Caco-2 (cell line): ENCODE measurements around the gene RHBDD2. TPM values are rescaled to one million over a fixed set of nuclear protein-coding genes. Genes with fewer than 3 reads are reported as not detected.

ENCODE experiments used
- BruUV-seq: library from RNA; stranded (reverse); fragments of 400-500 nt; replicated peaks from 2 replicates; lab custom pipeline; 2021; lab: Mats Ljungman, UMichigan
- CTCF ChIA-PET: fragments of 300-600 bp; sonication (Branson Sonifier 250); formaldehyde crosslinking; loops from one replicate; lab custom pipeline; 2022; ENCODE audit warnings: antibody characterized with exemption; lab: Charles Lee
- POLR2A ChIA-PET: fragments of 300-600 bp; sonication (Branson Sonifier 250); formaldehyde crosslinking; loops from one replicate; lab custom pipeline; 2022; ENCODE audit warnings: antibody characterized with exemption; lab: Charles Lee
- DNase-seq, 2 experiments: peaks; one replicate each; pipeline versions ENCODE4 v3.0.0 to v3.0.0-alpha.2; 2020 to 2022
- H3K27me3 ChIP-seq: replicated peaks from 2 replicates; pipeline ENCODE4 v1.6.0; 2011; ENCODE audit warnings: low read length; ENCODE audit not compliant: control insufficient read depth, insufficient read depth
- H3K36me3 ChIP-seq: 2 replicates; pipeline ENCODE4 v1.5.1; 2011; ENCODE audit warnings: low read length; ENCODE audit not compliant: control insufficient read depth, insufficient read depth
- H3K4me1 ChIP-seq: fragments of 250-450 bp; sonication (Bioruptor Pico); 2 replicates; pipeline ENCODE4 v1.5.1; 2020; ENCODE audit warnings: mild to moderate bottlenecking
- H3K4me3 ChIP-seq: 2 replicates; pipeline ENCODE4 v1.5.1; 2011; ENCODE audit warnings: low read depth, mild to moderate bottlenecking, control low read depth, low read length
- H3K9me3 ChIP-seq: fragments of 250-450 bp; sonication (Bioruptor Pico); 2 replicates; pipeline ENCODE4 v1.5.1; 2020; ENCODE audit warnings: mild to moderate bottlenecking, moderate library complexity
- H3K27ac Mint-ChIP-seq: one replicate; pipeline ENCODE4 v1.8.0; 2022; ENCODE audit warnings: mixed read lengths; ENCODE audit not compliant: unreplicated experiment
- H3K27me3 Mint-ChIP-seq: one replicate; pipeline ENCODE4 v1.8.0; 2022; ENCODE audit warnings: mixed read lengths; ENCODE audit not compliant: insufficient read depth, unreplicated experiment
- H3K36me3 Mint-ChIP-seq: one replicate; pipeline ENCODE4 v1.8.0; 2022; ENCODE audit warnings: mild to moderate bottlenecking, mixed read lengths; ENCODE audit not compliant: insufficient read depth, unreplicated experiment
- H3K4me1 Mint-ChIP-seq: one replicate; pipeline ENCODE4 v1.8.0; 2022; ENCODE audit warnings: low read depth, mixed read lengths; ENCODE audit not compliant: unreplicated experiment
- H3K4me3 Mint-ChIP-seq: one replicate; pipeline ENCODE4 v1.8.0; 2022; ENCODE audit warnings: mild to moderate bottlenecking, moderate library complexity, mixed read lengths; ENCODE audit not compliant: unreplicated experiment
- H3K9me3 Mint-ChIP-seq: one replicate; pipeline ENCODE4 v1.8.0; 2022; ENCODE audit warnings: mixed read lengths; ENCODE audit not compliant: unreplicated experiment
- CTCF ChIP-seq, 2 experiments: fragments of 200-600 bp in 1 of 2; IDR thresholded peaks; 1 replicate in 1 of 2; 2 replicates in 1 of 2; pipeline versions ENCODE4 v1.5.1 to v1.8.0; 2011 to 2022; ENCODE audit warnings: antibody characterized with exemption in 1 of 2, control low read depth in 1 of 2, inconsistent platforms in 1 of 2, low read depth in 1 of 2, low read length in 1 of 2, mild to moderate bottlenecking in 1 of 2, moderate library complexity in 1 of 2; ENCODE audit not compliant: insufficient read depth in 1 of 2, severe bottlenecking in 1 of 2, unreplicated experiment in 1 of 2
- intact Hi-C: fragments of 100-400 bp; cut with micrococcal nuclease; formaldehyde crosslinking; loops from one replicate; pipeline ENCODE4 v1.10.0; 2022; ENCODE audit not compliant: unreplicated experiment
- total RNA-seq: library from RNA; stranded (reverse); gene quantifications from 2 replicates; pipeline ENCODE4 v1.2.3, GENCODE V29; 2022

The RHBDD2 gene
- total RNA-seq, 1 experiment from 2014 or later = 55.6 TPM

- Mint-ChIP-seq H3K27ac (no peak overlapping the region), H3K4me1 (peaks cover 11% of the 10 kb centered on the region), H3K27me3 (peaks cover 2% of the 10 kb centered on the region), H3K36me3 (no peaks in the 10 kb centered on the region), H3K4me3 (no peak overlapping the region), H3K9me3 (no peaks in the 10 kb centered on the region)
- Histone ChIP-seq H3K27me3 (no peaks in the 10 kb centered on the region), H3K9me3 (no peaks in the 10 kb centered on the region), H3K4me3 (no peak overlapping the region), H3K36me3 (no peaks in the 10 kb centered on the region), H3K4me1 (peaks cover 9% of the 10 kb centered on the region)
- intact Hi-C loops = no loop called here
- no peak for DNase-seq
- CTCF ChIA-PET = no interaction called here
- POLR2A ChIA-PET = no interaction called here
- TF ChIP-seq CTCF (IDR thresholded peaks at IDR 0.05; ENCODE audit: insufficient read depth in 1 of 2, low read depth in 1 of 2, low read length in 1 of 2, severe bottlenecking in 1 of 2, unreplicated experiment in 1 of 2) = no peak
- no TSS peak for BruUV-seq
Observed at GRCh38 chr7:75868153-75868552, 10.7 kb upstream of the RHBDD2 start.

GRCh38 chr7:75869776-75870379 is 9.0 kb upstream of the RHBDD2 start:
- Histone ChIP-seq H3K4me1 (peaks cover 9% of the 10 kb centered on the region), H3K27me3 (no peaks in the 10 kb centered on the region), H3K9me3 (no peaks in the 10 kb centered on the region), H3K4me3 (no peak overlapping the region), H3K36me3 (no peaks in the 10 kb centered on the region)
- intact Hi-C loops = loop anchor here (10.0 kb wide), 1 partner anchor 125 kb away; the partner anchor contains the start of gene TMEM120A
- H3K4me1 Mint-ChIP-seq = peaks cover 11% of the 10 kb centered on the region
- no peaks in the 10 kb centered on the region for H3K27me3 Mint-ChIP-seq
- no peak for DNase-seq
- no TSS peak for BruUV-seq
- CTCF ChIA-PET = interaction anchor here (1.2 kb wide), 1 partner anchor 92 kb away, joined by 3 read pairs; no protein-coding TSS in a partner anchor
- no peak overlapping the region for H3K27ac Mint-ChIP-seq
- POLR2A ChIA-PET = no interaction called here
- no peak overlapping the region for H3K4me3 Mint-ChIP-seq
- H3K9me3 Mint-ChIP-seq = no peaks in the 10 kb centered on the region
- no peaks in the 10 kb centered on the region for H3K36me3 Mint-ChIP-seq
- no peak for TF ChIP-seq CTCF (IDR thresholded peaks at IDR 0.05; ENCODE audit: insufficient read depth in 1 of 2, low read depth in 1 of 2, low read length in 1 of 2, severe bottlenecking in 1 of 2, unreplicated experiment in 1 of 2)

- ChIA-PET POLR2A (no interaction called here), CTCF (interaction anchor here (0.7 to 1.2 kb wide), 2 partner anchors 91 to 1732 kb away, joined by 3 read pairs; no protein-coding TSS in a partner anchor)
- Mint-ChIP-seq H3K9me3 (no peaks in the 10 kb centered on the region), H3K27me3 (no peaks in the 10 kb centered on the region), H3K27ac (no peak overlapping the region), H3K36me3 (no peaks in the 10 kb centered on the region), H3K4me3 (no peak overlapping the region), H3K4me1 (peaks cover 11% of the 10 kb centered on the region)
- no peak for TF ChIP-seq CTCF (IDR thresholded peaks at IDR 0.05; ENCODE audit: insufficient read depth in 1 of 2, low read depth in 1 of 2, low read length in 1 of 2, severe bottlenecking in 1 of 2, unreplicated experiment in 1 of 2)
- no peak for DNase-seq
- Histone ChIP-seq H3K9me3 (no peaks in the 10 kb centered on the region), H3K4me3 (no peak overlapping the region), H3K36me3 (no peaks in the 10 kb centered on the region), H3K27me3 (no peaks in the 10 kb centered on the region), H3K4me1 (peaks cover 9% of the 10 kb centered on the region)
- no TSS peak for BruUV-seq
- intact Hi-C loops = loop anchor here (10.0 kb wide), 1 partner anchor 124 kb away; the partner anchor contains the start of gene TMEM120A
Observed at GRCh38 chr7:75870557-75871161, 8.2 kb upstream of the RHBDD2 start.
